ENCODE measurements around the gene AR. TPM values are rescaled to one million over a fixed set of nuclear protein-coding genes. Genes with fewer than 3 reads are reported as not detected.
A peak's percentile ranks its signal among the peaks of the same experiment; 100 is the strongest.

AR gene
- total RNA-seq, 1 donor from 2014 or later: 25.2 TPM

- ATAC-seq: peak; percentile 93
- peak; percentile 44 for DNase-seq
- intact Hi-C loops (cut with micrococcal nuclease): loop anchor here (10.0 kb wide), 1 partner anchor 154 kb away; no protein-coding TSS in a partner anchor
These were observed 175.1 kb downstream of the AR start for GRCh38 chrX:67718926-67719325.

- intact Hi-C loops (cut with micrococcal nuclease): no loop called here
- DNase-seq (no peak), ATAC-seq (no peak)
These were observed 176.5 kb downstream of the AR start for GRCh38 chrX:67720344-67720743.

- DNase-seq (no peak), ATAC-seq (no peak)
- intact Hi-C loops (cut with micrococcal nuclease): no loop called here
These were observed 177.5 kb downstream of the AR start for GRCh38 chrX:67721321-67721720.

GRCh38 chrX:67723580-67724351 is 179.9 kb downstream of the AR start:
- intact Hi-C loops (cut with micrococcal nuclease): no loop called here
- ATAC-seq (no peak), DNase-seq (no peak)

GRCh38 chrX:67724359-67725110 is 180.7 kb downstream of the AR start:
- ATAC-seq: peak; percentile 42
- no peak for DNase-seq
- intact Hi-C loops (cut with micrococcal nuclease): no loop called here

- no peak for ATAC-seq
- intact Hi-C loops (cut with micrococcal nuclease): no loop called here
- DNase-seq: no peak
These were observed 181.7 kb downstream of the AR start for GRCh38 chrX:67725471-67725870.

GRCh38 chrX:67726018-67726417 is 182.2 kb downstream of the AR start:
- intact Hi-C loops (cut with micrococcal nuclease): no loop called here
- DNase-seq (no peak), ATAC-seq (no peak)

GRCh38 chrX:67727576-67727975 is 183.8 kb downstream of the AR start:
- DNase-seq (no peak), ATAC-seq (no peak)
- intact Hi-C loops (cut with micrococcal nuclease): no loop called here

GRCh38 chrX:67730296-67730695 is 186.5 kb downstream of the AR start:
- ATAC-seq (no peak), DNase-seq (no peak)
- intact Hi-C loops (cut with micrococcal nuclease): no loop called here

- DNase-seq (no peak), ATAC-seq (no peak)
- intact Hi-C loops (cut with micrococcal nuclease): no loop called here
These were observed 187.2 kb downstream of the AR start for GRCh38 chrX:67731061-67731460.

GRCh38 chrX:67732864-67733263 is 189.0 kb downstream of the AR start:
- ATAC-seq (no peak), DNase-seq (no peak)
- intact Hi-C loops (cut with micrococcal nuclease): no loop called here

- intact Hi-C loops (cut with micrococcal nuclease): no loop called here
- ATAC-seq (no peak), DNase-seq (no peak)
These were observed 190.4 kb downstream of the AR start for GRCh38 chrX:67734111-67734753.

- intact Hi-C loops (cut with micrococcal nuclease): no loop called here
- ATAC-seq (no peak), DNase-seq (no peak)
These were observed 205.7 kb downstream of the AR start for GRCh38 chrX:67749536-67749935.

GRCh38 chrX:67750694-67751093 is 206.9 kb downstream of the AR start:
- no peak for ATAC-seq
- intact Hi-C loops (cut with micrococcal nuclease): no loop called here
- no peak for DNase-seq

- intact Hi-C loops (cut with micrococcal nuclease): no loop called here
- ATAC-seq: no peak
- DNase-seq: no peak
These were observed 215.2 kb downstream of the AR start for GRCh38 chrX:67759018-67759417.

- ATAC-seq: peak; percentile 42
- DNase-seq: no peak
- intact Hi-C loops (cut with micrococcal nuclease): no loop called here
These were observed 233.3 kb downstream of the AR start for GRCh38 chrX:67777148-67777547.

GRCh38 chrX:67779099-67779498 is 235.3 kb downstream of the AR start:
- intact Hi-C loops (cut with micrococcal nuclease): no loop called here
- DNase-seq: no peak
- ATAC-seq: no peak

Measured in left ventricle myocardium superior (tissue), 1 donor.